Aorta (tissue), 5 donors: Measurements from ENCODE around the gene ERGIC3. TPM values are rescaled to one million over a fixed set of nuclear protein-coding genes. Genes with fewer than 3 reads are reported as not detected.

Source experiments
- ATAC-seq: fragments of 200-7000 bp; cut with Tn5 transposase; one replicate; pipeline ENCODE4 v1.9.1; 2022; ENCODE audit warnings: moderate library complexity; ENCODE audit not compliant: low FRiP score
- DNase-seq, 2 donors: peaks; one replicate each; pipeline ENCODE4 v3.0.0-alpha.2; 2020
- H3K27ac ChIP-seq, 2 donors: one replicate each; pipeline ENCODE4 v1.5.1; 2013; ENCODE audit warnings: low read length in 2 of 2, mild to moderate bottlenecking in 2 of 2, moderate library complexity in 2 of 2, control low read depth in 1 of 2, inconsistent platforms in 1 of 2, low read depth in 1 of 2
- H3K27me3 ChIP-seq, 2 donors: one replicate each; pipeline ENCODE4 v1.6.1; 2013; ENCODE audit warnings: control low read depth in 1 of 2, low read length in 1 of 2, mild to moderate bottlenecking in 1 of 2, moderate library complexity in 1 of 2; ENCODE audit not compliant: insufficient read depth in 2 of 2, control insufficient read depth in 1 of 2
- H3K36me3 ChIP-seq, 2 donors: one replicate each; pipeline ENCODE4 v1.6.1; 2013; ENCODE audit warnings: control low read depth in 1 of 2, low read length in 1 of 2, mild to moderate bottlenecking in 1 of 2; ENCODE audit not compliant: insufficient read depth in 2 of 2, control insufficient read depth in 1 of 2
- H3K4me1 ChIP-seq, 2 donors: one replicate each; pipeline ENCODE4 v1.6.1; 2013; ENCODE audit warnings: low read length in 2 of 2, control low read depth in 1 of 2, mild to moderate bottlenecking in 1 of 2, moderate library complexity in 1 of 2; ENCODE audit not compliant: insufficient read depth in 2 of 2, control insufficient read depth in 1 of 2
- H3K4me3 ChIP-seq, 2 donors: one replicate each; pipeline ENCODE4 v1.5.1; 2013; ENCODE audit warnings: low read length in 2 of 2, control low read depth in 1 of 2, mild to moderate bottlenecking in 1 of 2
- H3K9me3 ChIP-seq: one replicate; pipeline ENCODE4 v1.6.1; 2013; ENCODE audit warnings: mild to moderate bottlenecking, low read length; ENCODE audit not compliant: control insufficient read depth
- WGBS, 2 donors: extraction: QIAGEN DNeasy Blood & Tissue Kit; methylation state at CpG; one replicate each; pipeline ENCODE4 v1.1.7; 2013; 5-methylcytosine and 5-hydroxymethylcytosine counted together
- intact Hi-C, 2 donors: fragments of 100-400 bp; cut with DNase I; formaldehyde crosslinking; loops; one replicate each; pipeline versions ENCODE4 v1.14.2 to v1.15.0; 2022
- polyA plus RNA-seq, 2 donors: library from polyadenylated mRNA; stranded (reverse); fragments of 200-250 nt; gene quantifications; one replicate each; pipeline ENCODE4 v1.2.3, GENCODE V29; 2013
- total RNA-seq, 2 donors: library from RNA; stranded (reverse); fragmentation: NEBNext Ultra II Directional; extraction: Animal tissue kit (Norgen Biotek cat#: 25700); gene quantifications; one replicate each; pipeline ENCODE4 v1.2.1, GENCODE V29; 2021
- donor health status: healthy with polysubstance abuse.
- donor health status: Bipolar disorder and iron deficiency.
- donor health status: DM: no; HTN: no; CAD: no.
- donor health status: DM: no; HTN: no; CAD: no.
- donor health status: DM: yes; HTN: yes; CAD: no.

ERGIC3 gene
- total and polyA plus RNA-seq, 4 donors, result 140 to 254 (median 172) TPM

DNA sequence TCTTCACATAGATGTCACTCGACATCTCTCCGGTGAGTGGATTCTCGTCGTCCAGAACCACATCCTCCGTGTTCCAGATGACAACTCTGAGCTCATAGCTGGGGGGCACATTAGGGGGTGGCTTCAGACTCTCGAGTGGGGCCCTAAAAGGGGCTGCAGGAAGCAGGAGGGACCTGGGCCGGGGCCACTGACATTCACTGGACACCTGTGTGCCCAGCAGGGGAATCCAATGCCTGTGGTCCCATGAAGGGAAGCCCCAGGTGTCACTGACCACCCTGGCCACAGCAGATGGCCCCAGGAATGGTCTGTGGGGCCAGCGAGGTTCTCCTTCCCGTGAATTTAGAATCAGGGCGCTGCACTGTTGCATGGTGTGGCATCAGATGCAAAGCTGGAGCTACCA is 18.7 kb downstream of the ERGIC3 start:
- H3K4me3 ChIP-seq, result no peak overlapping the region
- H3K4me1 ChIP-seq, result no peaks in the 10 kb centered on the region
- no peaks in the 10 kb centered on the region for H3K27me3 ChIP-seq
- intact Hi-C loops, result no loop called here
- peaks cover 0 to 9% of the 10 kb centered on the region in 2 donors for H3K36me3 ChIP-seq
- H3K9me3 ChIP-seq, result no peaks in the 10 kb centered on the region
- DNase-seq, result peak; percentile 33 to 67
- ATAC-seq, result no peak
- WGBS, 2 donors, result 69 to 71% methylated on average over 10 of the region's 10 CpGs
- no peak overlapping the region for H3K27ac ChIP-seq

DNA sequence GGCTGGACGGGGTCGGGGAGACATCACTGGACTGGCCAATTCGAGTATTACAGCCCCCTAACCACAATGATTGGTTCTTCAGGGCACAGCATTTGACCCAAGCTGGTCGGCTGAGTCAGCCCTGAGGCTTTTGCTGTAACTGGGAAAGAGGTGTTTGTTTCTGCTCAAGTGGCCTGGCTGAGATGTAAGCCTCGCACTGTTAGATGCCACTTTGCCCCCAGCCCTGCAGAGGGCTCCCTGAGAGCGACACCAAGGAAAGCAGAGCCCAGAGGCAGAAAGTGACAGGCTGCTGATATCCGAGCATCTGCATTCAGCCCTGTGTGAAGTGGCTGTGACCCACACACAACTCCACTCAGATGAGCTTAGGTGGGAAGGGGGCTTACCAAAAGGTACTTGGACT is 19.4 kb downstream of the ERGIC3 start:
- DNase-seq (peak; percentile 29 to 45), ATAC-seq (no peak)
- WGBS, 2 donors, result 5 to 8% methylated on average over 7 of the region's 7 CpGs
- Histone ChIP-seq H3K4me1 (no peaks in the 10 kb centered on the region), H3K4me3 (no peak overlapping the region), H3K36me3 (peaks cover 0 to 6% of the 10 kb centered on the region in 2 donors), H3K9me3 (no peaks in the 10 kb centered on the region), H3K27me3 (no peaks in the 10 kb centered on the region), H3K27ac (no peak overlapping the region)
- intact Hi-C loops, result no loop called here

DNA sequence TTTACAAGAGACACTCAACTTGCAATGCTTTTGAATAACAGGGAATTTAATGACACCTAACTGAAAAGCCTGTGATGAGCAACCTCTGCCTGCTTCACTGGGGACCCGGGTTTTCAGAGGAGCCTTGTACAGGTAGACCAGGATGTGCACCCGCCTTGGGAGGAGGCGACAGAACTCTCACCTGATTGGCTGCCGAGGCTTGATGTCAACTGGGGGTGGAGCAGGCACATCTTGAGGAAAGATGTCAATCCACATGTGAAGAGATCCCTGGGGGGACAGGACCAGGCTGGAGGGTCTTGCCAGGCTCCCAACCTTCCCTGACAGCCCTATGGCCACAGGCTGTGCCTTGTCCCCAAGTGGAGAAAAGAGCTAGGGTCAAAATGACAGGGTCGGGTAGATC is 19.8 kb downstream of the ERGIC3 start:
- Histone ChIP-seq H3K4me3 (no peak overlapping the region), H3K27me3 (no peaks in the 10 kb centered on the region), H3K36me3 (peaks cover 0 to 2% of the 10 kb centered on the region in 2 donors), H3K9me3 (no peaks in the 10 kb centered on the region), H3K27ac (no peak overlapping the region), H3K4me1 (no peaks in the 10 kb centered on the region)
- peak; percentile 9 to 38 for DNase-seq
- ATAC-seq, result no peak
- 51 to 54% methylated on average over 5 of the region's 5 CpGs for WGBS, 2 donors
- intact Hi-C loops, result no loop called here

- Histone ChIP-seq H3K4me1 (no peaks in the 10 kb centered on the region), H3K36me3 (no peaks in the 10 kb centered on the region), H3K27me3 (no peaks in the 10 kb centered on the region), H3K4me3 (no peak overlapping the region), H3K9me3 (no peaks in the 10 kb centered on the region), H3K27ac (no peak overlapping the region)
- DNase-seq (peak; percentile 30 to 52), ATAC-seq (no peak)
- WGBS, 2 donors, result 70 to 78% methylated on average over 9 to 10 of the region's 10 CpGs
- intact Hi-C loops, result no loop called here
These were observed 20.7 kb downstream of the ERGIC3 start for GRCh38 chr20:35562541-35563110.

DNA sequence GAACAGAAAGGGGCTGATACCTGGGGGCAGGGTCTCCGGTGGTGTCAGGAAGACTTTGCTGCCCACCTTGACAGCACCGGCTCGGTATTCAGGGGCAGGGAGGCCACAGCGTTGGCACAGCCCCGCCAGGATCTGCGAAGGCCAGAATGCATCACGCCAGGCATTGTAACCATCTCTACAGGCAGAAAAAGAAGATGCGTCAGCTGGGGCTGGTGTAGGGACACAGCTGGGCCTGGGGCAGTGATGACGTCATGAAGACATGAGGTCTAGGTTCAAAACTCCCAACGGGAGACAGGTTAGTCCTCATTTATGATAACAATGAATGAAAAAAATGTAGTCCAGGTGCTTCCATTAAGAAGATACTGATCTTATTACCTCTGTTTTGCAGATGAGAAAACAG is 22.0 kb downstream of the ERGIC3 start:
- intact Hi-C loops, result no loop called here
- Histone ChIP-seq H3K27ac (no peak overlapping the region), H3K4me1 (no peaks in the 10 kb centered on the region), H3K36me3 (no peaks in the 10 kb centered on the region), H3K27me3 (no peaks in the 10 kb centered on the region), H3K4me3 (no peak overlapping the region), H3K9me3 (no peaks in the 10 kb centered on the region)
- no peak for ATAC-seq
- WGBS, 2 donors, result 91 to 94% methylated on average over 10 of the region's 10 CpGs
- peak; percentile 15 to 16 for DNase-seq

GRCh38 chr20:35564905-35565304 is 23.0 kb downstream of the ERGIC3 start:
- ATAC-seq (no peak), DNase-seq (peak in 1 of 2 donors; percentile 23)
- no peaks in the 10 kb centered on the region for H3K4me1 ChIP-seq
- no peaks in the 10 kb centered on the region for H3K9me3 ChIP-seq
- H3K4me3 ChIP-seq, result no peak overlapping the region
- no peaks in the 10 kb centered on the region for H3K36me3 ChIP-seq
- no peak overlapping the region for H3K27ac ChIP-seq
- intact Hi-C loops, result no loop called here
- 92 to 93% methylated on average over 7 of the region's 7 CpGs for WGBS, 2 donors
- H3K27me3 ChIP-seq, result no peaks in the 10 kb centered on the region

DNA sequence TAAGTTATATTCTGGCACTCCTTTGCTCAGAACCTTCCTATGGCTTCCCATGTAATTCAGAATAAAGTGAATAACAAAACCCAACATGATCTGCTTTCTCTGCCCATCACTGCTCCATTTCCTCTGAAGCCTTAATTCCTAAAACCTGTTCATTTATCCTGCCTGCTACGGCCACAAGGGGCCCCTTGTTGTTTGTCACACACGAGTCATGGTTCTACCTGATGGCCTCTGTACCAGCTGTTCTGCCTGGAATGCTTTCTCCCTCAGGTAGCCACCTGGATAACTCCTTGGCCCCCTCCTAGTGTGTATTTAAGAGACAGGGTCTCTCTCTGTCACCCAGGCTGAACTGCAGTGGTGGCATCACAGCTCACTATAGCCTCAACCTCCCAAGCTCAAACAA is 26.8 kb downstream of the ERGIC3 start:
- Histone ChIP-seq H3K27ac (no peak overlapping the region), H3K4me3 (no peak overlapping the region), H3K9me3 (peaks cover 2% of the 10 kb centered on the region), H3K36me3 (no peaks in the 10 kb centered on the region), H3K4me1 (no peaks in the 10 kb centered on the region), H3K27me3 (no peaks in the 10 kb centered on the region)
- peak in 1 of 2 donors; percentile 5 for DNase-seq
- intact Hi-C loops, result no loop called here
- ATAC-seq, result no peak
- 19 to 21% methylated on average over 2 of the region's 2 CpGs for WGBS, 2 donors

GRCh38 chr20:35571555-35571954 is 29.7 kb downstream of the ERGIC3 start:
- no peak for ATAC-seq
- Histone ChIP-seq H3K4me1 (no peaks in the 10 kb centered on the region), H3K27ac (no peak overlapping the region), H3K27me3 (no peaks in the 10 kb centered on the region), H3K4me3 (no peak overlapping the region), H3K9me3 (peaks cover 2% of the 10 kb centered on the region), H3K36me3 (no peaks in the 10 kb centered on the region)
- intact Hi-C loops, result no loop called here
- DNase-seq, result no peak

DNA sequence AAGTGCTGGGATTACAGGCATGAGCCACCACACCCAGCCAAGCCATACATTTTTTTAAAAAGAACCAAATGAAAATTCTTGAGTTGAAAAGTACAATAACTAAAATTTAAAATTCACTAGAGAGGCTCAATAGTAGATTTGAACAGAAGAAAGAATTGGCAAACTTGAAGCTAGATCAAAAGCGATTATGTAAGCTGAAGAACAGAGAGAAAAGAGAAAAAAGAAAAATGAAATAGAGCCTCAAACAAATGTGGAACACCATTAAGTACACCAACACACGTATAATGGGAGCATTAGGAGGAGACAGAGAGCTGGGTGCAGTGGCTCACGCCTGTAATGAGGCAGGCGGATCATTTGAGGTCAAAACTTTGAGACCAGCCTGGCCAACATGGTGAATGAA is 31.0 kb downstream of the ERGIC3 start:
- Histone ChIP-seq H3K4me3 (no peak overlapping the region), H3K9me3 (peaks cover 2% of the 10 kb centered on the region), H3K36me3 (no peaks in the 10 kb centered on the region), H3K27me3 (no peaks in the 10 kb centered on the region), H3K27ac (no peak overlapping the region), H3K4me1 (no peaks in the 10 kb centered on the region)
- 91 to 98% methylated on average over 4 of the region's 4 CpGs for whole genome bisulfite sequencing, 2 donors
- DNase-seq (peak in 1 of 2 donors; percentile 9), ATAC-seq (no peak)
- intact Hi-C loops, result no loop called here
